ENCODE measurements around the gene KDM7A.

DNA sequence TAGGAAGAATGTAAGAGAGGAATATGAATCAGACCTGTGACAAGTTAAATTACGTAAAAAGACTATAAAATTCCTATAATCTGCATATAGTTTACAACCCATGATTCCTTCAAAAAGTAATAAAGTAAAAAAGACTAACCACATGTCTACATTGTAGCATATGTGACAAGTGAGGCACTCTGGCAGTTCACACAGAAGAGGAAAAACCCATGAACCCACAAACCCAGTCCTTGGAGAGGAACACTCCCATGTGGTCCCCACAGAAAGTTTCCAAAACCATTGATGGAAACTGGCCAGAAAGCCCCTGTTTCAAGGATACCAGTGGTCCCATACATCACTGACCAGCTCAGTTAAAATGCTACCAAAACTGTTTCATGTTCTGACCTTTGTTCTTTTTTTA is 15.7 kb downstream of the KDM7A start:
- TF ChIP-seq, protein P1, sequence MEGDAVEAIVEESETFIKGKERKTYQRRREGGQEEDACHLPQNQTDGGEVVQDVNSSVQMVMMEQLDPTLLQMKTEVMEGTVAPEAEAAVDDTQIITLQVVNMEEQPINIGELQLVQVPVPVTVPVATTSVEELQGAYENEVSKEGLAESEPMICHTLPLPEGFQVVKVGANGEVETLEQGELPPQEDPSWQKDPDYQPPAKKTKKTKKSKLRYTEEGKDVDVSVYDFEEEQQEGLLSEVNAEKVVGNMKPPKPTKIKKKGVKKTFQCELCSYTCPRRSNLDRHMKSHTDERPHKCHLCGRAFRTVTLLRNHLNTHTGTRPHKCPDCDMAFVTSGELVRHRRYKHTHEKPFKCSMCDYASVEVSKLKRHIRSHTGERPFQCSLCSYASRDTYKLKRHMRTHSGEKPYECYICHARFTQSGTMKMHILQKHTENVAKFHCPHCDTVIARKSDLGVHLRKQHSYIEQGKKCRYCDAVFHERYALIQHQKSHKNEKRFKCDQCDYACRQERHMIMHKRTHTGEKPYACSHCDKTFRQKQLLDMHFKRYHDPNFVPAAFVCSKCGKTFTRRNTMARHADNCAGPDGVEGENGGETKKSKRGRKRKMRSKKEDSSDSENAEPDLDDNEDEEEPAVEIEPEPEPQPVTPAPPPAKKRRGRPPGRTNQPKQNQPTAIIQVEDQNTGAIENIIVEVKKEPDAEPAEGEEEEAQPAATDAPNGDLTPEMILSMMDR (IDR thresholded peaks at IDR 0.05): no peak
- TF ChIP-seq POLR2AphosphoS5 (IDR thresholded peaks at IDR 0.05) (no peak), POLR2A (IDR thresholded peaks at IDR 0.05) (no peak)

Data from prostate gland (tissue), 2 donors.